HCT116 (cell line): Measurements from ENCODE around the gene SEPTIN5. TPM values are rescaled to one million over a fixed set of nuclear protein-coding genes. Genes with fewer than 3 reads are reported as not detected.

Experiments
- ATAC-seq: fragments of 200-7000 bp; cut with Tn5 transposase; 2 replicates; pipeline ENCODE4 v1.9.1; 2020; ENCODE audit warnings: mild to moderate bottlenecking, moderate library complexity
- BruUV-seq: library from RNA; stranded (reverse); fragments of 400-500 nt; replicated peaks from 2 replicates; lab custom pipeline; 2021; lab: Mats Ljungman, UMichigan
- CTCF ChIA-PET: fragments of 300-600 bp; sonication (Branson Sonifier 250); formaldehyde crosslinking; loops from one replicate; lab custom pipeline; 2021; ENCODE audit warnings: antibody characterized with exemption; lab: Charles Lee
- POLR2A ChIA-PET: fragments of 300-600, 350-600 bp; sonication (Branson Sonifier 250); formaldehyde crosslinking; loops from one replicate; lab custom pipeline; 2021; ENCODE audit warnings: antibody characterized with exemption; lab: Charles Lee
- RAD21 ChIA-PET, 2 experiments: fragments of 300-600 bp; sonication (Branson Sonifier 250); formaldehyde crosslinking; loops; one replicate each; lab custom pipeline; 2023; ENCODE audit warnings: low total read pairs in 2 of 2; ENCODE audit not compliant: uncharacterized antibody in 2 of 2, unreplicated experiment in 2 of 2, low non-redundant PET in 1 of 2; lab: Charles Lee
- DNase-seq: peaks from one replicate; pipeline ENCODE4 v3.0.0-alpha.2; 2010; ENCODE audit warnings: low read depth, low spot score
- H2AFZ ChIP-seq: fragments of 200-600 bp; shearing (Covaris generic), sonication (generic); 2 replicates; pipeline ENCODE4 v1.6.1; 2017; ENCODE audit warnings: low read depth, mixed run types, mixed read lengths, antibody characterized with exemption, low read length; ENCODE audit not compliant: poor library complexity, severe bottlenecking
- H3K27ac ChIP-seq: 2 replicates; pipeline ENCODE4 v1.5.1; 2012; ENCODE audit warnings: low read depth, low read length
- H3K27me3 ChIP-seq: fragments of 200-600 bp; sonication (generic); 2 replicates; pipeline ENCODE4 v1.6.1; 2016; ENCODE audit warnings: mixed run types, low read length, mixed read lengths; ENCODE audit not compliant: insufficient read depth
- H3K36me3 ChIP-seq, 2 experiments: fragments of 200-500 bp in 1 of 2; fragments of 200-600 bp in 1 of 2; sonication (Bioruptor generic) in 1 of 2; sonication (generic) in 1 of 2; 2 replicates each; pipeline versions ENCODE4 v1.5.1 to v1.6.1; 2014 to 2016; ENCODE audit warnings: low read length in 2 of 2, inconsistent platforms in 1 of 2, mixed read lengths in 1 of 2, mixed run types in 1 of 2; ENCODE audit not compliant: insufficient read depth in 2 of 2, control insufficient read depth in 1 of 2
- H3K4me1 ChIP-seq, 2 experiments: fragments of 200-600 bp in 1 of 2; sonication (generic) in 1 of 2; 2 replicates each; pipeline versions ENCODE4 v1.5.1 to v1.6.1; 2012 to 2017; ENCODE audit warnings: low read length in 2 of 2, inconsistent platforms in 1 of 2, mild to moderate bottlenecking in 1 of 2, mixed read lengths in 1 of 2, mixed run types in 1 of 2, moderate library complexity in 1 of 2; ENCODE audit not compliant: insufficient read depth in 2 of 2, control insufficient read depth in 1 of 2
- H3K4me2 ChIP-seq: fragments of 200-600 bp; sonication (generic); 2 replicates; pipeline ENCODE4 v1.6.1; 2017; ENCODE audit warnings: mixed run types, low read length, mixed read lengths
- H3K4me3 ChIP-seq, 2 experiments: fragments of 200-600 bp in 1 of 2; sonication (generic) in 1 of 2; replicated peaks in 1 of 2; 2 replicates each; pipeline ENCODE4 v1.5.1; 2011 to 2016; ENCODE audit warnings: low read length in 2 of 2, control low read depth in 1 of 2, low read depth in 1 of 2, mild to moderate bottlenecking in 1 of 2, mixed read lengths in 1 of 2, mixed run types in 1 of 2
- H3K79me2 ChIP-seq: fragments of 200-600 bp; sonication (generic); 2 replicates; pipeline ENCODE4 v1.6.1; 2017; ENCODE audit warnings: mild to moderate bottlenecking, mixed run types, low read length, moderate library complexity, mixed read lengths; ENCODE audit not compliant: insufficient read depth
- H3K9ac ChIP-seq: fragments of 200-600 bp; sonication (generic); 2 replicates; pipeline ENCODE4 v1.6.1; 2016; ENCODE audit warnings: low read length, mixed read lengths
- H3K9me2 ChIP-seq: fragments of 200-600 bp; sonication (generic), shearing (Covaris generic); 2 replicates; pipeline ENCODE4 v1.6.1; 2017; ENCODE audit warnings: mixed run types, mild to moderate bottlenecking, moderate library complexity; ENCODE audit not compliant: insufficient read depth
- H3K9me3 ChIP-seq, 2 experiments: fragments of 200-500 bp in 1 of 2; fragments of 200-600 bp in 1 of 2; sonication (Bioruptor generic) in 1 of 2; sonication (generic) in 1 of 2; 2 replicates each; pipeline ENCODE4 v1.6.1; 2014 to 2017; ENCODE audit warnings: low read length in 2 of 2, mixed read lengths in 2 of 2, inconsistent platforms in 1 of 2, low read depth in 1 of 2, mild to moderate bottlenecking in 1 of 2, mixed run types in 1 of 2, moderate library complexity in 1 of 2; ENCODE audit not compliant: control insufficient read depth in 1 of 2, insufficient read depth in 1 of 2
- H4K20me1 ChIP-seq: fragments of 200-600 bp; sonication (generic), shearing (Covaris generic); 2 replicates; pipeline ENCODE4 v1.6.1; 2017; ENCODE audit warnings: mixed run types, mild to moderate bottlenecking, moderate library complexity; ENCODE audit not compliant: insufficient read depth
- ATF3 ChIP-seq: IDR thresholded peaks from 2 replicates; pipeline ENCODE4 v1.6.1; 2012
- CEBPB ChIP-seq: IDR thresholded peaks from 2 replicates; pipeline ENCODE4 v1.6.1; 2012; ENCODE audit warnings: low read depth
- EGR1 ChIP-seq: IDR thresholded peaks from 2 replicates; pipeline ENCODE4 v1.6.1; 2012; ENCODE audit warnings: low read depth
- ELF1 ChIP-seq: IDR thresholded peaks from 2 replicates; pipeline ENCODE4 v1.6.1; 2012; ENCODE audit warnings: low read depth, borderline replicate concordance
- EZH2 ChIP-seq: fragments of 200-600 bp; sonication (generic); IDR thresholded peaks from 2 replicates; pipeline ENCODE4 v1.6.1; 2017; ENCODE audit warnings: antibody characterized with exemption, mixed run types
- EZH2phosphoT487 ChIP-seq: fragments of 200-600 bp; IDR thresholded peaks from 2 replicates; pipeline ENCODE4 v1.6.1; 2018; ENCODE audit warnings: antibody characterized with exemption, borderline replicate concordance
- JUND ChIP-seq: IDR thresholded peaks from 2 replicates; pipeline ENCODE4 v1.6.1; 2012
- MAX ChIP-seq: IDR thresholded peaks from 2 replicates; pipeline ENCODE4 v1.6.1; 2012
- POLR2A ChIP-seq: IDR thresholded peaks from 2 replicates; pipeline ENCODE4 v1.7.0; 2011; ENCODE audit warnings: borderline replicate concordance; ENCODE audit not compliant: insufficient read depth, insufficient read length; ENCODE audit errors: extremely low read depth
- RAD21 ChIP-seq: IDR thresholded peaks from 2 replicates; pipeline ENCODE4 v1.6.1; 2012; ENCODE audit warnings: low read depth, mild to moderate bottlenecking
- REST ChIP-seq: IDR thresholded peaks from 2 replicates; pipeline ENCODE4 v1.6.1; 2012; ENCODE audit warnings: low read depth
- SRF ChIP-seq: IDR thresholded peaks from 2 replicates; pipeline ENCODE4 v1.6.1; 2012; ENCODE audit warnings: low read depth
- TCF7L2 ChIP-seq: IDR thresholded peaks from 2 replicates; pipeline ENCODE4 v1.7.0; 2011; ENCODE audit warnings: borderline replicate concordance, inconsistent platforms; ENCODE audit not compliant: insufficient read depth, insufficient read length; ENCODE audit errors: extremely low read depth
- YY1 ChIP-seq: IDR thresholded peaks from 2 replicates; pipeline ENCODE4 v1.6.1; 2011; ENCODE audit warnings: low read length, low read depth, moderate library complexity, mild to moderate bottlenecking; ENCODE audit not compliant: insufficient replicate concordance; ENCODE audit errors: extremely low read depth
- ZFX ChIP-seq: fragments of 450-650 bp; IDR thresholded peaks from 2 replicates; pipeline ENCODE4 v1.6.1; 2017
- ZNF274 ChIP-seq: fragments of 200-500 bp; sonication (Bioruptor generic); IDR thresholded peaks from 2 replicates; pipeline ENCODE4 v1.6.1; 2014; ENCODE audit warnings: mild to moderate bottlenecking, low read depth, low read length, inconsistent platforms
- intact Hi-C: fragments of 100-400 bp; cut with micrococcal nuclease; formaldehyde crosslinking; loops from 2 replicates; pipeline ENCODE4 v1.10.0; 2022
- total RNA-seq: library from RNA; stranded (reverse); gene quantifications from one replicate; pipeline ENCODE4 v1.2.1, GENCODE V29; 2021; ENCODE audit not compliant: unreplicated experiment
- TF ChIP-seq, protein P1 (sequence below): IDR thresholded peaks from 2 replicates; pipeline ENCODE4 v1.6.1; 2011; ENCODE audit warnings: mild to moderate bottlenecking, low read length, moderate library complexity; ENCODE audit not compliant: insufficient replicate concordance; ENCODE audit errors: extremely low read depth

The SEPTIN5 gene
- total RNA-seq, 1 experiment from 2014 or later, result 9.0 TPM

GRCh38 chr22:19739448-19739895 lies 25.2 kb downstream of the SEPTIN5 start:
- CTCF ChIA-PET, result interaction anchor here (3.5 kb wide), 1 partner anchor 9 kb away, joined by 14 read pairs; no protein-coding TSS in a partner anchor
- Histone ChIP-seq H3K36me3 (no peaks in the 10 kb centered on the region), H3K9ac (no peak overlapping the region), H3K4me2 (no peak overlapping the region), H2AFZ (no peak overlapping the region), H4K20me1 (no peaks in the 10 kb centered on the region), H3K27ac (no peak overlapping the region), H3K27me3 (no peaks in the 10 kb centered on the region), H3K79me2 (no peaks in the 10 kb centered on the region), H3K4me3 (no peak overlapping the region), H3K9me3 (no peaks in the 10 kb centered on the region)
- intact Hi-C loops, result no loop called here
- RAD21 ChIA-PET, result no interaction called here
- TF ChIP-seq, protein P1, sequence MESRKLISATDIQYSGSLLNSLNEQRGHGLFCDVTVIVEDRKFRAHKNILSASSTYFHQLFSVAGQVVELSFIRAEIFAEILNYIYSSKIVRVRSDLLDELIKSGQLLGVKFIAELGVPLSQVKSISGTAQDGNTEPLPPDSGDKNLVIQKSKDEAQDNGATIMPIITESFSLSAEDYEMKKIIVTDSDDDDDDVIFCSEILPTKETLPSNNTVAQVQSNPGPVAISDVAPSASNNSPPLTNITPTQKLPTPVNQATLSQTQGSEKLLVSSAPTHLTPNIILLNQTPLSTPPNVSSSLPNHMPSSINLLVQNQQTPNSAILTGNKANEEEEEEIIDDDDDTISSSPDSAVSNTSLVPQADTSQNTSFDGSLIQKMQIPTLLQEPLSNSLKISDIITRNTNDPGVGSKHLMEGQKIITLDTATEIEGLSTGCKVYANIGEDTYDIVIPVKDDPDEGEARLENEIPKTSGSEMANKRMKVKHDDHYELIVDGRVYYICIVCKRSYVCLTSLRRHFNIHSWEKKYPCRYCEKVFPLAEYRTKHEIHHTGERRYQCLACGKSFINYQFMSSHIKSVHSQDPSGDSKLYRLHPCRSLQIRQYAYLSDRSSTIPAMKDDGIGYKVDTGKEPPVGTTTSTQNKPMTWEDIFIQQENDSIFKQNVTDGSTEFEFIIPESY, result no peak
- TF ChIP-seq JUND, result no peak
- no peak for TF ChIP-seq REST
- TF ChIP-seq YY1, result no peak
- TF ChIP-seq EZH2phosphoT487, result no peak
- TF ChIP-seq EGR1, result no peak
- TF ChIP-seq CEBPB, result no peak
- no peak for TF ChIP-seq RAD21
- TF ChIP-seq POLR2A, result no peak
- TF ChIP-seq TCF7L2, result no peak
- no peak for TF ChIP-seq SRF
- TF ChIP-seq ATF3, result no peak
- TF ChIP-seq ZFX, result no peak
- no peak for TF ChIP-seq ELF1
- no peak for TF ChIP-seq ZNF274
- TF ChIP-seq EZH2, result no peak
- TF ChIP-seq MAX, result no peak
- TF ChIP-seq, all 23 proteins: peak for 0
- no peak for ATAC-seq
- no TSS peak for BruUV-seq
- POLR2A ChIA-PET, result no interaction called here
- Histone ChIP-seq H3K9me2 (no peaks in the 10 kb centered on the region), H3K4me1 (no peaks in the 10 kb centered on the region)
- no peak for DNase-seq
